Amniotic epithelial cell (primary cell): ENCODE measurements around the gene KRTAP9-3.
A peak's percentile ranks its signal among the peaks of the same experiment; 100 is the strongest.
"Not testable (repeated sequence)": the region's sequence is repeated elsewhere in the genome, so short reads cannot be mapped to it uniquely, and the experiment has no call there.

Source experiments
- DNase-seq: peaks from one replicate; pipeline ENCODE4 v3.0.0-alpha.2; 2010; ENCODE audit warnings: low read depth

Gene KRTAP9-3, protein sequence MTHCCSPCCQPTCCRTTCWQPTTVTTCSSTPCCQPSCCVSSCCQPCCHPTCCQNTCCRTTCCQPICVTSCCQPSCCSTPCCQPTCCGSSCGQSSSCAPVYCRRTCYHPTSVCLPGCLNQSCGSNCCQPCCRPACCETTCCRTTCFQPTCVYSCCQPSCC

GRCh38 chr17:41232399-41233105 lies at the start of gene KRTAP9-3:
Gene KRTAP9-3, plus strand, starts transcription at chr17:41232449. Its CDS starts 53 bp downstream, at chr17:41232502.
- DNase-seq, result not testable (repeated sequence)

DNA sequence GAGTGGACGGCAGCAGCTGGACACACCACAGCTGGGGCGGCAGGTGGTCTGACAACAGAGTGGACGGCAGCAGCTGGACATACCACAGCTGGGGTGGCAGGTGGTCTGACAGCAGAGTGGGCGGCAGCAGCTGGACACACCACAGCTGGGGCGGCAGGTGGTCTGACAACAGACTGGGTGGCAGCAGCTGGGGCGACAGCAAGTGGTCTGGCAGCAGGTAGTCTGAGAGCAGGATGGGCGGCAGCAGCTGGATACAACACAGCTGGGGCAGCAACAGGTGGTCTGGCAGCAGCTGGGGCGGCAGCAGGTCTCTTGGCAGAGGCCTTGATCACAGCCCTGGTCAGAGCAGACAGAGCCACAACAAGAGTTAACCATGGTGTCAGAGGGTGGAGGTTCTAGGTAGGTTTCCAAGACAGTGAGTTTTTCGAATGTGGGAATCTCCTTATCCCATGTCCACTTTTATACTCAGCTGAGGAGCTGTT lies 47.7 kb upstream of the KRTAP9-3 start, which contains the start of gene KRTAP4-1:
Gene KRTAP4-1 (minus strand): TSS at position 432 of the 482 bp plus-strand sequence. CDS start 57 bp downstream, at position 375.
- DNase-seq, result no peak

GRCh38 chr17:41185001-41185400 lies 47.2 kb upstream of the KRTAP9-3 start:
- no peak for DNase-seq

- no peak for DNase-seq
Observed at GRCh38 chr17:41186872-41187271, 45.4 kb upstream of the KRTAP9-3 start.

GRCh38 chr17:41189837-41190318 lies 42.4 kb upstream of the KRTAP9-3 start, which contains the start of gene KRTAP9-1:
Gene KRTAP9-1, plus strand, starts transcription at chr17:41189887. Its CDS starts 0 bp downstream, at chr17:41189887.
- not testable (repeated sequence) for DNase-seq

GRCh38 chr17:41190328-41190727 lies 41.9 kb upstream of the KRTAP9-3 start:
- DNase-seq, result no peak

DNA sequence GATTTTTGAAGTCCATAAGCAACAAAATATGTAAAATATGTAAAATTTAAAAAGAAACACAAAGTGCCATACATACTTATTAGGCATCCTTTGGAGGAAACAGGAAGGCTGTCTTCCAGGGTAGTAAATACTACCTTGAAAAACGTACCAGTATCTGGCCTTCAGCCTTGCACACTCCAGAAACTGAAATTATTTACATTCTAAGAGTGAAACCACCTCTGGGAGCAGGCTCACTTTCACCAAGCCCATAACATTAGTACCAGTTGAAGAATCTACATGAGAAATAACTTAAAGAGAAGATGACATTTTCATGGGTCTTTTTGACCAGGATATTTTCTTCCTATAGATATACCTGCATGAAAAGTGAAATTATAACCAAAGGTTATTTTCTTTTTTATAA lies 36.2 kb upstream of the KRTAP9-3 start:
- no peak for DNase-seq

GRCh38 chr17:41199421-41200078 lies 32.7 kb upstream of the KRTAP9-3 start:
- DNase-seq, result no peak

DNA sequence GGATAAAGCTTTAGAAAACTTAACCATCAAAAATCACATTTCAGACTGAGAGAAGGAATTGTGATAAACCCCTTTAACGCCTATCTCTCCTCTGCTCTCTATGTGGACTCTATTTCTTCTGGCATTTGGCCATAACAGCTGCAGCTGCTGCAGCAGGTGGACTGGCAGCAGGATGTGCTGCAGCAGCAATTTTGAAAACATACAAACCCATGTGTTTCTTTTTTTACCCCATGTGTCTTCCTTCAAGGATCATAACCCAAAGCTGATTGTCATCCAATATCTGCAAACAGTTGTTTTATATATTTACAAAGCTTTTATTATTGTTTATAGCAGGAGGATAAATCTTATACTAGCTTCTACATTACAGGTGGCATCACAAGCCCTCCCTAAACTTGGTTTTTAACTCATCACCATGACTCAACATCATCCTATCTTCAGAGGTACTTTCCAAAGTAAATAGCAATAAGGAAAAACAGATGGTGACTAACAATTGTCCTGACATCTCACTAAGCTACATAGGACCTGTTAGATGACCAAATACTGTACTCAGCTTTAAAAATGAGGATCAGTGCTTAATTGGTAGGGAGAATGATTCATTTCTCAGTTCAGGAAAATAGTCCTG lies 20.3 kb upstream of the KRTAP9-3 start:
- peak; percentile 1 for DNase-seq

GRCh38 chr17:41212524-41213169 lies 19.6 kb upstream of the KRTAP9-3 start:
- DNase-seq, result no peak

DNA sequence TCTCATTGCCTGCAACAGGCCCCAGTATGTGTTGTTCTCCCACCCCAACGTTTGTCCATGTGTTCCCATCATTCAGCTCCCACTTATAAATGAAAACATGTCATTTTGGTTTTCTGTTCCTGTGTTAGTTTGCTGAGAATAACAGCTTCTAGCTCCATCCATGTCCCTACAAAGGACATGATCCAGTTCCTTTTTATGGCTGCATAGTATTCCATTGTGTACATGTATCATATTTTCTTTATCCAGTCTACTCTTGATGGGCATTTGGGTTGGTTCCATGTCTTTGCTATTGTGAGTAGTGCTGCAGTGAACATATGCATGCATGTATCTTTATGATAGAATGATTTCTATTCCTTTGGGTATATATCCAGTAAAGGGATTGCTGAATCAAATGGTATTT lies 16.6 kb upstream of the KRTAP9-3 start:
- DNase-seq, result no peak

GRCh38 chr17:41223821-41224220 lies 8.4 kb upstream of the KRTAP9-3 start:
- peak; percentile 8 for DNase-seq

DNA sequence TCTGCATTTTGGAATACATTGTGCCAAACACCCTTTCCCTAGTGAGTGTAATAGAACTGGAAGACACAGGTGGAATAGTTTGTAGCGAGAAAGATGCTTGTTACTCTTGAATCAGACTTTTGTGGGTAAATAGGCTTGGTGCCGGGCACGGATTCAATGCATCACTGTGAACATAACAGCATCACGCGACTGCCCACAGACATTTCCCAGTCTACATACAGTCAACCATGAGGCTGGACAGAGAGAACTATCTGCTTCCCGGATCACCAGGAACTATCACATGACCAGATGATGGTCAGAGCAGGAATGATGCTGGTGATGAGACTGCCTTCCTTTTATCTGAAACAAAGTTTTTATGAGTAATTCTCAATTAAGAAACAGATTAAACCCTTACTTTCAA lies 6.2 kb upstream of the KRTAP9-3 start:
- no peak for DNase-seq

DNA sequence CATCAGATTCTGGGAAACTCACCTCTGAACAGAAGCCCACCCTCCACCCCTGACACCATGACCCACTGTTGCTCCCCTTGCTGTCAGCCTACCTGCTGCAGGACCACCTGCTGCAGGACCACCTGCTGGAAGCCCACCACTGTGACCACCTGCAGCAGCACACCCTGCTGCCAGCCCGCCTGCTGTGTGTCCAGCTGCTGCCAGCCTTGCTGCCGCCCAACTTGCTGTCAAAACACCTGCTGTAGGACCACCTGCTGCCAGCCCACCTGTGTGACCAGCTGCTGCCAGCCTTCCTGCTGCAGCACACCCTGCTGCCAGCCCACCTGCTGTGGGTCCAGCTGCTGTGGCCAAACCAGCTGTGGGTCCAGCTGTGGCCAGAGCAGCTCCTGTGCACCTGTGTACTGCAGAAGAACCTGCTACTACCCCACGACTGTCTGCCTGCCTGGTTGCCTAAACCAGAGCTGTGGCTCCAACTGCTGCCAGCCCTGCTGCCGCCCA lies 5.6 kb upstream of the KRTAP9-3 start, which contains the start of gene KRTAP9-2:
Gene KRTAP9-2 (plus strand): TSS at position 51 of the 498 bp plus-strand sequence. CDS start 7 bp downstream, at position 58.
- not testable (repeated sequence) for DNase-seq

GRCh38 chr17:41230094-41230493 lies 2.2 kb upstream of the KRTAP9-3 start:
- DNase-seq, result no peak

- no peak for DNase-seq
Observed at GRCh38 chr17:41231731-41232130, 518 bp upstream of the KRTAP9-3 start.

GRCh38 chr17:41237116-41237515 lies 4.9 kb downstream of the KRTAP9-3 start:
- not testable (repeated sequence) for DNase-seq

- DNase-seq, result not testable (repeated sequence)
Observed at GRCh38 chr17:41237949-41238437, 5.7 kb downstream of the KRTAP9-3 start, which contains the start of gene KRTAP9-8. Gene KRTAP9-8, plus strand, starts transcription at chr17:41237999. Its CDS starts 53 bp downstream, at chr17:41238052.

DNA sequence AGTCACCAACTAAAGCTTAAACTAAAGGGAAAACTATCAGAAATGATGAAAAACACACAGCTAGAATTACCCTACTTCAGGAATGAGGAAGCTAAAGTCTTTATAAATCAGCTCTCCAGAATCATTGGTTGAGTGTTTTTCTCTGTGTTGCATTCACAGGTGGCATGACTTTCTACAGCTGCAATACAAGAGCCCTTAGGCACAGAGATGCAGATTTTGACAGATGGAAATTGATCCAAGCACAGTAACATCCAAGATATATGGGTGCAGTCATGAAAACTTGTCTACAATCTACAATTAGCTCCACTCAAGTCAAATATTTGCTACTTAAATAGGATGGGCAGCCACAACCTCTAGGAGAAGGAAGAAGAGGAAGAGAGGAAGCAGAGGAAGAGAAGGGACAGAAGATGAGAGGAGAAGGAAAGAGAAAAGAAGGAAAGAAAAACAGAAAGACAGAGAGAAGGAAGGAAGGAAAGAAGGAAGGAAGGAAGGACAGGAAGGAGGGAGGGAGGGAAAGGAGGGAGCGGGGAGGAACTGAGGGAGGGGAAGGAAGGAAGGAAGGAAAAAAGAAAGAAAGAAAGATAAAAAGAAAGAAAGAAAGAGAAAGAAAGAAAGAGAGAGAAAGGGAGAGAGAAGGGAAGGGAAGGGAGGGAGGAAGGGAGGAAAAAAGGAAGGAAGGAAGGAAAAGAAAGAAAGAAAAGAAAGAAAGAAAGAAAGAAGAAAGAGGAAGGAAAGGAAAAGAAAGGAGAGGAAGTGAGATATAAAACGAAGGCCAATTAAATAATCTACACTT lies 14.9 kb downstream of the KRTAP9-3 start:
- not testable (repeated sequence) for DNase-seq

DNA sequence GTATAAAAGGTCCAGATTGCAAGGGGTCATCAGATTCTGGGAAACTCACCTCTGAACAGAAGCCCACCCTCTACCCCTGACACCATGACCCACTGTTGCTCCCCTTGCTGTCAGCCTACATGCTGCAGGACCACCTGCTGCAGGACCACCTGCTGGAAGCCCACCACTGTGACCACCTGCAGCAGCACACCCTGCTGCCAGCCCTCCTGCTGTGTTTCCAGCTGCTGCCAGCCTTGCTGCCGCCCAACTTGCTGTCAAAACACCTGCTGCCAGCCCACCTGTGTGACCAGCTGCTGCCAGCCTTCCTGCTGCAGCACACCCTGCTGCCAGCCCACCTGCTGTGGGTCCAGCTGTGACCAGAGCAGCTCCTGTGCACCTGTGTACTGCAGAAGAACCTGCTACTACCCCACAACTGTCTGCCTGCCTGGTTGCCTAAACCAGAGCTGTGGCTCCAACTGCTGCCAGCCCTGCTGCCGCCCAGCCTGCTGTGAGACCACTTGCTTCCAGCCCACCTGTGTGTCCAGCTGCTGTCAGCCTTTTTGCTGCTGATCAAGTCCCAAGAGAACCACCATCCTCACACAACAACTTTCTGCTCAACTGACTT lies 17.5 kb downstream of the KRTAP9-3 start, which contains the start of gene KRTAP9-4:
Gene KRTAP9-4 (plus strand): TSS at position 51 of the 604 bp plus-strand sequence. CDS start 34 bp downstream, at position 85.
- DNase-seq, result not testable (repeated sequence)
